ENCODE measurements around the gene SNAI3. TPM values are rescaled to one million over a fixed set of nuclear protein-coding genes. Genes with fewer than 3 reads are reported as not detected.

Gene SNAI3
- total RNA-seq, 1 donor from 2014 or later = 6.5 TPM

GRCh38 chr16:88649924-88650748 lies 36.2 kb downstream of the SNAI3 start:
- peak; percentile 35 for DNase-seq

GRCh38 chr16:88649195-88649923 lies 36.9 kb downstream of the SNAI3 start:
- peak; percentile 59 for DNase-seq

GRCh38 chr16:88647178-88648070 lies 38.9 kb downstream of the SNAI3 start:
- no peak for DNase-seq

GRCh38 chr16:88646345-88647034 lies 39.8 kb downstream of the SNAI3 start:
- no peak for DNase-seq

- no peak for DNase-seq
Observed at GRCh38 chr16:88645941-88646340, 40.4 kb downstream of the SNAI3 start.

- DNase-seq = no peak
Observed at GRCh38 chr16:88645455-88645854, 40.9 kb downstream of the SNAI3 start.

GRCh38 chr16:88643644-88643932 lies 42.7 kb downstream of the SNAI3 start:
- no peak for DNase-seq

- no peak for DNase-seq
Observed at GRCh38 chr16:88642881-88643643, 43.2 kb downstream of the SNAI3 start.

- DNase-seq = no peak
Observed at GRCh38 chr16:88640498-88641247, 45.6 kb downstream of the SNAI3 start.

GRCh38 chr16:88640039-88640495 lies 46.2 kb downstream of the SNAI3 start:
- no peak for DNase-seq

GRCh38 chr16:88639231-88640038 lies 46.9 kb downstream of the SNAI3 start:
- DNase-seq = peak; percentile 21

- DNase-seq = no peak
Observed at GRCh38 chr16:88638323-88639230, 47.7 kb downstream of the SNAI3 start, which contains the start of gene IL17C. IL17C (plus strand) TSS chr16:88638572; CDS start chr16:88638642, 70 bp downstream.

GRCh38 chr16:88636488-88637265 lies 49.6 kb downstream of the SNAI3 start:
- DNase-seq = no peak

GRCh38 chr16:88635671-88636319 lies 50.5 kb downstream of the SNAI3 start:
- DNase-seq = no peak

- DNase-seq = no peak
Observed at GRCh38 chr16:88634994-88635670, 51.2 kb downstream of the SNAI3 start.

All from tongue (tissue), 2 donors.